HPDE6-E6E7 (cell line): Measurements from ENCODE around the gene ERN1.
A peak's percentile ranks its signal among the peaks of the same experiment; 100 is the strongest.

Experiments
- DNase-seq: peaks from one replicate; pipeline ENCODE4 v3.0.0; 2011; ENCODE audit warnings: missing footprints; ENCODE audit errors: extremely low spot score

The ERN1 gene

GRCh38 chr17:64084086-64084939, 45.6 kb downstream of the ERN1 start:
- no peak for DNase-seq

GRCh38 chr17:64083563-64084085, 46.3 kb downstream of the ERN1 start:
- no peak for DNase-seq

- no peak for DNase-seq
Observed at GRCh38 chr17:64083093-64083492, 46.9 kb downstream of the ERN1 start.

- DNase-seq = peak; percentile 81
Observed at GRCh38 chr17:64081802-64082799, 47.8 kb downstream of the ERN1 start.

- no peak for DNase-seq
Observed at GRCh38 chr17:64080174-64080618, 49.7 kb downstream of the ERN1 start.

GRCh38 chr17:64077379-64077778, 52.6 kb downstream of the ERN1 start:
- no peak for DNase-seq

- no peak for DNase-seq
Observed at GRCh38 chr17:64075913-64076312, 54.0 kb downstream of the ERN1 start.

- no peak for DNase-seq
Observed at GRCh38 chr17:64074704-64075426, 55.1 kb downstream of the ERN1 start.

- DNase-seq = no peak
Observed at GRCh38 chr17:64073771-64074703, 55.9 kb downstream of the ERN1 start.

GRCh38 chr17:64071111-64071510, 58.8 kb downstream of the ERN1 start:
- no peak for DNase-seq

GRCh38 chr17:64070213-64070612, 59.7 kb downstream of the ERN1 start:
- no peak for DNase-seq

GRCh38 chr17:64069143-64069542, 60.8 kb downstream of the ERN1 start:
- DNase-seq = no peak

GRCh38 chr17:64067657-64068056, 62.3 kb downstream of the ERN1 start:
- no peak for DNase-seq

GRCh38 chr17:64066716-64067115, 63.2 kb downstream of the ERN1 start:
- no peak for DNase-seq

- no peak for DNase-seq
Observed at GRCh38 chr17:64065161-64065560, 64.8 kb downstream of the ERN1 start.

- no peak for DNase-seq
Observed at GRCh38 chr17:64064331-64064730, 65.6 kb downstream of the ERN1 start.

- no peak for DNase-seq
Observed at GRCh38 chr17:64063766-64064224, 66.1 kb downstream of the ERN1 start.

- no peak for DNase-seq
Observed at GRCh38 chr17:64063088-64063487, 66.9 kb downstream of the ERN1 start.

GRCh38 chr17:64061178-64061898, 68.6 kb downstream of the ERN1 start:
- peak; percentile 75 for DNase-seq

GRCh38 chr17:64060331-64060730, 69.6 kb downstream of the ERN1 start:
- DNase-seq = no peak
